Tibial nerve (tissue), 4 donors: Measurements from ENCODE around the gene PANX3.

Source experiments
- CTCF ChIP-seq, 5 experiments: fragments of 200-600 bp in 3 of 5; fragments of 450-650 bp in 2 of 5; sonication (generic) in 3 of 5; IDR thresholded peaks; one replicate each; pipeline ENCODE4 v1.5.1; 2016 to 2019; ENCODE audit warnings: antibody characterized with exemption in 5 of 5, mild to moderate bottlenecking in 3 of 5, moderate library complexity in 2 of 5
- EP300 ChIP-seq, 2 donors: sonication (generic); formaldehyde crosslinking; IDR thresholded peaks; one replicate each; pipeline ENCODE4 v1.6.1; 2017; ENCODE audit warnings: antibody characterized with exemption in 2 of 2, mild to moderate bottlenecking in 1 of 2
- POLR2A ChIP-seq, 2 donors: fragments of 450-650 bp; IDR thresholded peaks; one replicate each; pipeline ENCODE4 v1.6.1; 2017; ENCODE audit warnings: antibody characterized with exemption in 2 of 2, mild to moderate bottlenecking in 2 of 2, moderate library complexity in 2 of 2

GRCh38 chr11:124642628-124643027 lies 31.4 kb downstream of the PANX3 start:
- no peak for TF ChIP-seq POLR2A (IDR thresholded peaks at IDR 0.05)
- TF ChIP-seq CTCF (IDR thresholded peaks at IDR 0.05) = no peak
- TF ChIP-seq EP300 (IDR thresholded peaks at IDR 0.05) = no peak
